ENCODE results near the gene GDI1. TPM values are rescaled to one million over a fixed set of nuclear protein-coding genes. Genes with fewer than 3 reads are reported as not detected.

GDI1 gene
- total RNA-seq, 1 donor from 2014 or later = 75.9 TPM

DNA sequence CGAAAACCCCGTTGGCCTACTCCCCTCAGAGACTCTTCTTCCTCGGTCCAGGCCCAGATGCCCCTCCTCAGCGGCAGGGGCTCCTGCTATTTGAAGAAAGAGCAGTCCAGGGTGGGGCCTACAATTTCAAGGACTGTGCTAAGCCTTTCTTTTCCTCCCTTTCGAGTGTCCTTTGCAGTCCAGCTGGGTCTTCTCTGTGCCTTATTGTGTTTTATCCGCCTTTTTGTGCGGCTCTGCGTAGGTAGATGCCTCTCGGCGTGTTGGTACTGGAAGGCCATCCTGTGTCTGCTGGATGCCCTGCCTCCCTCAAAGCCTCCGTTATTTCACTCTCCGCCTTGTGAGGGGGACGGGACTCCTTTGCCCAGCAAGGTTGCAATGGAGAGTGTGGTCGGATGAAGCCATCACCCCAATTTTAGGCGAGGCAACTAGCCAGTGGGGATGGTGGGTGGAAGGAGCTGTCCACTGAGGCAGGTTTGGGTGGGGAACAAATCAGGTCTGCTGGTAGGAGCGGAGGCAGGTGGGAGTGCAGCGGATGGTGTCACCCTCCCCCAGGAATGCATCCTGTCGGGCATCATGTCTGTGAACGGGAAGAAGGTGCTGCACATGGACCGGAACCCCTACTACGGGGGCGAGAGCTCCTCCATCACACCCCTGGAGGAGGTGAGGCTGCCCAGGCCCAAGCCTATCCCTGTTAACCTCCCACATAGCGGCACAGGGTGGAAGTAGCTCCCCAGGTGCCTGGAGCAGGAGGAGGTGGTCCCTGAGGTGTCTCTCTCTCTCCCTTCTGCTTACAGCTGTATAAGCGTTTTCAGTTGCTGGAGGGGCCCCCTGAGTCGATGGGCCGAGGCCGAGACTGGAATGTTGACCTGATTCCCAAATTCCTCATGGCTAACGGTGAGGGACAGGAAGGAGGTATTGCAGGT is 1.3 kb downstream of the GDI1 start:
- DNase-seq = peak; percentile 10

DNA sequence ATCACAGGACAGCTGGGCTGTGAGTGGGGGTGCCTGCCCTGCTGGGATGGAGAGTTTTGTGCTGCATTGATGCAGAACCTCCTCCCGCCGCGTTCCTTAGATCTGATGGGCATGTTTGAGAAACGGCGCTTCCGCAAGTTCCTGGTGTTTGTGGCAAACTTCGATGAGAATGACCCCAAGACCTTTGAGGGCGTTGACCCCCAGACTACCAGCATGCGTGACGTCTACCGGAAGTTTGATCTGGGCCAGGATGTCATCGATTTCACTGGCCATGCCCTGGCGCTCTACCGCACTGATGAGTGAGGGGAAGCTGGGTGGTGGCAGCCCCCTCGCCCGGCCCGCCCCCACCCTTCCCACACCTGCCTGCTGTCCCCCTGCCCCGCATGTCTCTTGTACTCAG is 2.9 kb downstream of the GDI1 start:
- DNase-seq = no peak

GRCh38 chrX:154440623-154441357 is 3.8 kb downstream of the GDI1 start:
- no peak for DNase-seq

DNA sequence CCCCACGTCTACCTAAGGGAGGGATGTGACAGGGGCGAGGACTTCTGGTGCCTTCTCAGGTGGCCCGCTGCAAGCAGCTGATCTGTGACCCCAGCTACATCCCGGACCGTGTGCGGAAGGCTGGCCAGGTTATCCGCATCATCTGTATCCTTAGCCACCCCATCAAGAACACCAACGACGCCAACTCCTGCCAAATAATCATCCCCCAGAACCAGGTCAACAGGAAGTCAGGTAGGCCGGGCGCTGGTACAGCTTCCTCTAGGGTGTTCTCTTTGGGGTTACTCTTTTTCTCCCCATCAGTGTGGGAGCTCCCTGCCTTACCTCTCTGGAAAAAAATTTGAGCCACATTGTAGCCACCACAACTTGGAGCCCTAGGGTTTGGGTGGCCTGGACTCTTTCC is 4.6 kb downstream of the GDI1 start:
- no peak for DNase-seq

- DNase-seq = no peak
Observed at GRCh38 chrX:154441984-154442707, 5.2 kb downstream of the GDI1 start.

- peak; percentile 9 for DNase-seq
Observed at GRCh38 chrX:154443479-154443910, 6.5 kb downstream of the GDI1 start.

DNA sequence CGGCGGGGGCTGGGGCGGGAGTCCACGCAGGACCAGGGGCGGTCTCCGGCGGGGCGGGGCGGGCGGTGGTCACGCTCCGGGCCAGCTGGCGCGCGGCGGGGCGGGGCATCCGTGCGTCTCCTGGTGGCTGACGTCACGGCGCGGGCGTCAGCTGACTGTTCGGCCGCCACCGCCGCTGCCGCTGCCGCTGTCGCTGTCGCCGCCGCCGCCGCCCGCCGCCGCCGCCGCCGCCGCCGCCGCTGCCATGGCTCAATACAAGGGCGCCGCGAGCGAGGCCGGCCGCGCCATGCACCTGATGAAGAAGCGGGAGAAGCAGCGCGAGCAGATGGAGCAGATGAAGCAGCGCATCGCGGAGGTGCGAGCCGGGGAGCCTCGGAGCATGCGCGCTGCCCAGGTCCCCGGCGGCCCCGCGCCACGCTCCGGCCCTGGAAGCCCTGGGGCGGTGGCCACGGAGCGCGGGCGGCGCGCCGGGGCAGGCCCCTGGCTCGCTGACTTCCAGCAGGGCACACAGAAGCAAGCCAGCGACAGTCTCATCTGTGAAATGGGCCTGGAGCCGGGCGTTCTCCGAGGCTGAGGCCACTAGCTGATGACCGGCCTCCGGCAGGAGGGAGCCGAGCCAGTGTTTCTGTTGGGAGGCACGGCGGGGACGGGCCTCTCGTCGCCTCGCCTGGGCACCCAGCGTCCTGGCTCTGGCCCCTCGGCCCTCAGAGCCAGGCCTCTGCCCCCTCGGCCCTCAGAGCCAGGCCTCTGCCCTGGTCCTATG is 7.2 kb downstream of the GDI1 start, which contains the start of gene FAM50A:
Gene FAM50A, plus strand, starts transcription at position 150 of the 763 bp plus-strand sequence. Its CDS starts 95 bp downstream, at position 245.
- DNase-seq = peak; percentile 74

- DNase-seq = peak; percentile 13
Observed at GRCh38 chrX:154444755-154445246, 7.8 kb downstream of the GDI1 start.

GRCh38 chrX:154445776-154446175 is 8.8 kb downstream of the GDI1 start:
- no peak for DNase-seq

DNA sequence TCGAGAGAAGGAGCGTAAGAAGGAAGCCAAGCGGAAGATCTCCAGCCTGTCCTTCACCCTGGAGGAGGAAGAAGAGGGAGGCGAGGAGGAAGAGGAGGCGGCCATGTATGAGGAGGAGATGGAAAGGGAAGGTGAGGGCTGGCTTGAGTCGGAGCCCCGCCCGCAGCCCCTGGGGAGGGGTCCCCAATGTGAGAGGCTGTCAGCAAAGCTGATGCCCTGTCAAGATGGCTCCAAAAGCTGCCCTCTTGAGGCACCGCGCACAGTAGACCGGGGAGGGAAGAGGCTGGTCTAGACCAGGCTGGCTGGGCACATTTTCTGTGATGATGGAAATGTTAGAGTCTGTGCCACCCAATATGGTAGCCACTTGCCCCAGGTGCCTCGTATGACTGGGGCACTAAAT is 9.5 kb downstream of the GDI1 start:
- no peak for DNase-seq

DNA sequence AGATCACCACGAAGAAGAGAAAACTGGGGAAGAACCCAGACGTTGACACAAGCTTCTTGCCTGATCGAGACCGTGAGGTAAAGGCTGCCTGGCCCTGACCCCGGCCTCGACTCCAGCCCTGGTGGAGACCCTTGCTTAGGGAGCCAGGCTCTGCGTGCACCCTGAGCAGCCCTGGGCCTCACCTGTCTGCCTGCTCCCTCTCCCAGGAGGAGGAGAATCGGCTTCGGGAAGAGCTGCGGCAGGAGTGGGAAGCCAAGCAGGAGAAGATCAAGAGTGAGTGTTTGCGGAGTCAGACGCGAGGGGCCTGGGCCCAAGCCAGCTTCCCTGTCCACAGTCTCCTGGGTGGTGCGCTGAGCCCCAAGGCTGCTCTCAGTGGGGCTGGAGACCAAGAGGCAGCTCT is 11.5 kb downstream of the GDI1 start:
- DNase-seq = no peak

DNA sequence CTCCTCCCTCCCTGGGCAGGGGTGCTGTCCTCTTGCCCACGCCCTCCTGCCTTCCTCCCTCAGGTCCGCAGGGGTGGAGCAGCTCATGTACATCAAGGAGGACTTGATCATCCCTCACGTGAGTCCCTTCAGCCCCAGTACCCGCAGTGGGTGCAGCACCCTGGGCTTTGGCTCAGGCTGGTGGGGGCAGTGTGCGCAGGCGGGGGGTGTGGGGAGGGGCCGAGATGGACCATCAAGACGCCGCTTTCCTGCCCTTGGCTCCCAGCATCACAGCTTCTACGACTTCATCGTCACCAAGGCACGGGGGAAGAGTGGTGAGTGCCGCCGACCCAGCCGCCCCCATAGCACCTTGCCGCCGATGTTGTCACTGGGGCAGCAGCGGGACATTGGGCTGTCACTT is 12.7 kb downstream of the GDI1 start:
- DNase-seq = no peak

GRCh38 chrX:154450312-154450711 is 13.4 kb downstream of the GDI1 start:
- DNase-seq = no peak

DNA sequence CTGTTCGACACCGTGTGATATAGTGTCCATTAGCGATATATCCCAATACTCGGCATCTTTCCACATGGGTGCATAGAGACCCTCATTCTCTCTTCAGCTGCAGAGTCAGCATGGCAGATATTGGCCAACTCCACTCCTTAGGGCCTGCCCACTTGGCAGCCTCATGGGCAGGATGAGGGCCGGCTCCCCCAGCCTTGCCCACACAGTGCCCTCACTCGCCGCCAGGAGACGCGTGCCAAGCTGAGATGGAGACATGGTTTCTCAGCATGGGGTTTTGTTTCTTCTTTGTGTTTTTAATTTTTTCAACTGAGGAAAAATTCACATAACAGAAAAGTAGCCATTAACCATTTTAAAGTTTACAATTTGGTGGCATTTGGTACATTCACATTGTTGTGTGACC is 15.9 kb downstream of the GDI1 start:
- DNase-seq = no peak

DNA sequence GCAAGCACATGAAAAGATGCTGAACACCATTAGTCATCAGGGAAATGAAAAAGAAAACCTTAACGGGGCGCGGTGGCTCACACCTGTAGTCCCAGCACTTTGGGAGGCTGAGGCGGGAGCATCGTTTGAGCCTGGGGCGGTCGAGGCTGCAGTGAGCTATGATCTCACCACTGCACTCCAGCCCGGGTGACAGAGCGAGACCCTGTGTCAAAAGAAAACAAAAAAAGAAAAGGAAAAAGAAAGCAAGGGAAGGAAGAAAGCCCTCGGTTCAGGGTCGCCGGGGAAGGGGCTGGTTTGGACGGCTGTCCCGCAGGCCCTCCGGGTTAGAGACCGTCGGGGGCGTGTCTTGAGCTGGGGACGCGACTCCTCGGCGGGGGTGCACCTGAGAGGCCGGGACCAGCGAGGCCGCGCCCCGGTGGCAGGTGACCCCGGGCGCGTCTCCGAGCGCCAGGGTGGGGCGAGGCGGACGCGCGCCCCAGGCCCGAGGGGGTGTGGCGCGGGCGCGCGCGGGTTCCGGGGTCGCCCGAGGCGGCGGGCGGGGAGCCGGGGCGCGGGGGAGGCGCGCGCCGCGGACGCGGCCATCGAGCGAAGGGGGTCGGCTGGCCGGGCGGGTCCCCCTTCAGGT is 20.6 kb downstream of the GDI1 start:
- DNase-seq = peak; percentile 24

DNA sequence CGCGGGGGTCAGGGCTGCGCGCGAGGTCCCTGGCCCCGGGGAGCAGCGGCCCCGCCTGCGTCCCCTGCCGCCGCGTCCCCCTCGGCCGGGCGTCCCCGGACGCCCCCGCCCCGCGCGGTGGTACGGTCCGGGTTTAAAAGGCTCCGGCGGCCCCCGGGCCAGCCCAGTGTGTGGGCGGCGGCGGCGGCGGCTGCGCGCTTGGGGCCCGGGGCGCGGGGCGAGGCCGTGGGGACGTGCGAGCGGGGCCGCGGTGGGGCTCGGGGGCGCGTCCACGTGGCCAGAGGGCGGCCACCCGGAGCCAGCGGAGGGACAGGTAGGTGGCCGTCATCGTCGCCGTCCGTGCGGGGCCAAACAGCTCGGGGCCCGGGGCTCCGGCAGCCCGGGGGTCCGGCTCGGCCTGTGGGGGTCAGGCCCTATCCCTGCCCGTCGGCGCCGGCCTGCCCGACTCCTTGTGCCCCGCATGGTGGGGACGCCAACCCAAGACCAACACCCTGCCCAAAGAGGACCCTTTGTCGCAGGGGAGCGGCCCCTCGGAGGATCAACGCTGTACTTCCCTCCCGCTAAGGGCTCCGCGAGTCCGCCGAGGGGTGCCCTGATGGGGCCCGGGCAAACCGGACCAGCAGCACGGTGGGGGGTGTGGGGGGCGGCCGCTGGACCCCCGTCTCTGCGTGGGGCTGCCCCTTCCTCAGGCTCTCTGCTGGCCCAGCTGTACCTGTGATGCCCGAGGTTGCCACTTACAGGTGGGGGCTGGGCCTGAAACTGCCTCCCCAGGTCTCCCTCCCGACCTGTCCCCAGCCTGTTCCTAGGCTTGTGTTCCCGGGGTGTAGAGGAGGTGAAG is 21.4 kb downstream of the GDI1 start, which contains the start of gene PLXNA3:
Gene PLXNA3, plus strand, starts transcription at position 166 of the 838 bp plus-strand sequence. CDS start 1,903 bp downstream, outside the sequence.
- DNase-seq = peak; percentile 42

DNA sequence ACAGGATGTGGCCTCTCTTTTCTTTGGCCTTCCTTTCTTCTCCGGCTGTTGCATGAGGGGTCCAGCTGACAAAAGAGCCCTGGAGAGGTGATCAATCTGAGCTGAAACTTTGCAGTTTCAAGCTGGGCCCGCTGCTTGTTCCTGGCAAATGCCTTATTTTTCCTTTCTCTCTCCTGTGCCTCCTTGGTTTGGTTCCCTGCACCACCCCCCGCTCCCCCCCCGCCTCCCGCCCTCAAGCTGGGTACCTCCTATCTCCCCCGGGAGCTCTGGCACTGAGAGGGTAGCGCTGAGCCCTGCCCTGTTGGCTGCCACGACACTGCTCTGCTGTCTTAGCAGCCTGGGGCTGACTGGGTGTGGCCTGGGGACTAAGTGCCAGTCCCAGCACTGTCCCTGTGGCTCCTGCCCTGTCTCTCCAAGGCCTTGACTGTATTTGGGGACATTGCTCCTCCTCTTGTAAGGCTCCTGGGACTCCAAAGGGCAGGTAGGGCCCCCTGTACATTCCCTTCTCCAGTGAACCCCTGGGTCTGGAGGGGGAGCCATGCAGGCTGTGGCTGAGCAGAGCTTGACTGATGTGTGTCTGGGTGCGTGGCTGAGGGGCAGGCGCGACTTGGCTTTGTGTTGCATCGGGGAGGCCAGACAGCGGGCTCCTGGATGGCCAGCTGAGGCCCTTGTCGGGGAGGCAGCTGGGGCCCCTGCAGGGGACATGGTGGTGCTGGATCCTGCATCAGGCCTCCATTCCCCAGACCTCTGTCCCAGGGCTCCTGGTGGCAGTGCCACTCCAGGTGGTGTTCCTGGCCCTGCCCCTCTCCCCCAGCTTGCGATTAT is 22.2 kb downstream of the GDI1 start:
- peak; percentile 17 for DNase-seq

DNA sequence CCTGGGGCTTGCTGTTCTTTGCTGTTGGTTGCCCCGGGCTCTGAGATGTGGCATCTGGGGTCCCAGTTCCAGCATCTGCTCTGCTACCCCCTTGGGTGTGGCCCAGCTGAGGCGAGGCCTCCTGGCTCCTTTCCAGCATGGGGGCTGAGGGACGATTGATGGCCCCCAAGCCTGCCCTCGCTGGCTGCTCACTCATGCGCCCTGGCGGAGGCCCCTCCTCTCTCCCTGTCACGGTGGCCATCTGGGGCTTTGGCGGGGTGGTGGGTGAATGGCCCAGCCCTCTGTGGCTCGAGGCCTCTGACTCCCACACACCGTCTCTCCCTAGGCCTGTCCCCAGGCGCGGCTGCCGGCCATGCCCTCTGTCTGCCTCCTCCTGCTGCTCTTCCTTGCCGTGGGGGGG is 22.9 kb downstream of the GDI1 start:
- no peak for DNase-seq

GRCh38 chrX:154460326-154460725 is 23.4 kb downstream of the GDI1 start:
- no peak for DNase-seq

All from dermis blood vessel endothelial cell (primary cell).